Measurements from ENCODE around the gene ZNRF2.

GRCh38 chr7:30278376-30278775 is 6.0 kb upstream of the ZNRF2 start:
- no peak for TF ChIP-seq CTCF (IDR thresholded peaks at IDR 0.05)
- TF ChIP-seq POLR2A (IDR thresholded peaks at IDR 0.05) = no peak
